ENCODE results near the gene FGD4.

GRCh38 chr12:32589165-32589865 lies 190.0 kb downstream of the FGD4 start:
- TF ChIP-seq EZH2 (IDR thresholded peaks at IDR 0.05) = no peak
- TF ChIP-seq FOXP2 (optimal IDR thresholded peaks at IDR 0.05; ENCODE audit: control extremely low read depth, extremely low read length, insufficient read depth) = no peak
- no peak for TF ChIP-seq POLR2AphosphoS5 (IDR thresholded peaks at IDR 0.05; ENCODE audit: borderline replicate concordance, low read depth, low read length)
